Activated CD4-positive, alpha-beta T cell treated with anti-CD3 and anti-CD28 coated beads for 48 hours (primary cell): Measurements from ENCODE around the gene AMBRA1.
A peak's percentile ranks its signal among the peaks of the same experiment; 100 is the strongest.
"Not testable (repeated sequence)": the region's sequence is repeated elsewhere in the genome, so short reads cannot be mapped to it uniquely, and the experiment has no call there.

Experiments
- DNase-seq: peaks from one replicate; pipeline ENCODE4 v3.0.0-alpha.2; 2020

The AMBRA1 gene

DNA sequence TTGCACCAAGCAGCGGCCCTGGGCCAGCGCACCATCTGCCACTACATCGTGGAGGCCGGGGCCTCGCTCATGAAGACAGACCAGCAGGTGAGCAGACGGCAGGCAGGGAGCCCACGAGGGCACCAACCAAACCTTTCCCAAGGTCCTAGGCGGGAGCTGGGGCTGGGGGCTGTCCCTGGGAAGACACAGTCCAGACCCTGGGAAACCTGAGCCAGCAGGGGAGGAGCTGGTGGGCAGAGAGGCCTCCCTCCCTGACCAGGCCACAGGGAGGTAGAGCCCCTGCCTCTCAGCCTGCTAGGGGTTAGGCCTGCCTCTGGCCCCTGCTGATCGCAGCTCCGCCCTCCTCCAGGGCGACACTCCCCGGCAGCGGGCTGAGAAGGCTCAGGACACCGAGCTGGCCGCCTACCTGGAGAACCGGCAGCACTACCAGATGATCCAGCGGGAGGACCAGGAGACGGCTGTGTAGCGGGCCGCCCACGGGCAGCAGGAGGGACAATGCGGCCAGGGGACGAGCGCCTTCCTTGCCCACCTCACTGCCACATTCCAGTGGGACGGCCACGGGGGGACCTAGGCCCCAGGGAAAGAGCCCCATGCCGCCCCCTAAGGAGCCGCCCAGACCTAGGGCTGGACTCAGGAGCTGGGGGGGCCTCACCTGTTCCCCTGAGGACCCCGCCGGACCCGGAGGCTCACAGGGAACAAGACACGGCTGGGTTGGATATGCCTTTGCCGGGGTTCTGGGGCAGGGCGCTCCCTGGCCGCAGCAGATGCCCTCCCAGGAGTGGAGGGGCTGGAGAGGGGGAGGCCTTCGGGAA, 214.1 kb downstream of the AMBRA1 start:
- DNase-seq = not testable (repeated sequence)

- no peak for DNase-seq
Measured at GRCh38 chr11:46378811-46379481, 214.9 kb downstream of the AMBRA1 start.

- DNase-seq = no peak
Measured at GRCh38 chr11:46378296-46378695, 215.5 kb downstream of the AMBRA1 start.

- DNase-seq = no peak
Measured at GRCh38 chr11:46377831-46378230, 216.0 kb downstream of the AMBRA1 start.

GRCh38 chr11:46377290-46377689, 216.5 kb downstream of the AMBRA1 start:
- DNase-seq = no peak

DNA sequence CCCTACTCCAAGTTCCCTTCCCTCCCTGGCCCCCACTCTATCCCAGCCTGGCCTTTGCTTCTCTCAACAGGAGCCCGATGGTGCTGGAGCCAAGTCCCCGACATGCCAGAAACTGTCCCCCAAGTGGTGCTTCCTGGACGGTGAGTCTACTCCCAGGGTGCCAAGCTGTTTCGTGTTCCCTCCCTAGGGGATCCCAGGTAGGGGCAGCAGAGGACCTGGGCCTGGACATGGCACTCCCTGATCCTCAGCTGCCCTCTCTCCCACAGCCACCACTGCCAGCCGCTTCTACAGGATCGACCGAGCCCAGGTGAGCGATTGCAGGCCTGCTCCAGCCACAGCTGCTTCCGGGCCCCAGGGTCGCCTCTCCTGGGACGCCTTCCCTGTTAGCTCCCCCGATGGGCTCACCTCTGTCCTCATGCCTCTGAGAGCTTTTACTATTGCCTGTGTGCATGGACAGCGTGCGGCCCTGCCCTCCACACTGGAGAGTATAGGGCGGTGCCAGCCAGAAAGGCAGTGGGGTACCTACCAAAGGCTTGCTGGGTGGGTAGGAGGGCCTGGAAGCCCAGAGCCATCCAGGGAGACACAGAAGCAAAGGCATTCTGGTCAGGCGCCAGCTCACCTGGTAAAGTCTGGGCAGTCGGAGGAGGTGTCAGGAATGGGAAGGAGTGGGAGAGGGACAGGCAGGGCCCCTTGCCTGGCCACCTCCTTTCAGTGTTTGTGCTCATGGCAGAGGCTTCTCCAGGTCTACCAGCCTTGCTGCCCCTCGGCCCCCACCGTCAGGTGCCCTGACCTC, 217.4 kb downstream of the AMBRA1 start:
- DNase-seq = no peak

GRCh38 chr11:46375392-46376101, 218.3 kb downstream of the AMBRA1 start:
- no peak for DNase-seq

DNA sequence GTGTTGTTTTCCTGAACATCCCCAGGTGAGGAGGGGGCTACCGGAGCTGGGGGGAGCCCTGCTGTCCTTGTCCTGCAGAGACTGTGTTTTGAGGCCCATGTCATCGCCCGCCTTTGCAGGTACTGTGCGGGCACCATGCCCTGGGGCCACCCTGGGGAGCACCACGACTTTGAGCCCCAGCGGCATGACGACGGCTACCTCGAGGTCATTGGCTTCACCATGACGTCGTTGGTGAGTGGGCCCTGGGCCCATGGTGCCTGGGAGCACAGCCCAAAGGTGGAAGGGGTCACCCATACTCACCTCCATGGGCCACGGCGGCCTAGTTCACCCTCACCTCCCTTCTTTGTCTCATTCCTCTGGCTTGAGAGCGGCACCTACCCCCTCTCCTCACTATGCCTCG, 219.0 kb downstream of the AMBRA1 start:
- no peak for DNase-seq

- DNase-seq = no peak
Measured at GRCh38 chr11:46373787-46374740, 219.8 kb downstream of the AMBRA1 start.

GRCh38 chr11:46372501-46372900, 221.3 kb downstream of the AMBRA1 start:
- not testable (repeated sequence) for DNase-seq

DNA sequence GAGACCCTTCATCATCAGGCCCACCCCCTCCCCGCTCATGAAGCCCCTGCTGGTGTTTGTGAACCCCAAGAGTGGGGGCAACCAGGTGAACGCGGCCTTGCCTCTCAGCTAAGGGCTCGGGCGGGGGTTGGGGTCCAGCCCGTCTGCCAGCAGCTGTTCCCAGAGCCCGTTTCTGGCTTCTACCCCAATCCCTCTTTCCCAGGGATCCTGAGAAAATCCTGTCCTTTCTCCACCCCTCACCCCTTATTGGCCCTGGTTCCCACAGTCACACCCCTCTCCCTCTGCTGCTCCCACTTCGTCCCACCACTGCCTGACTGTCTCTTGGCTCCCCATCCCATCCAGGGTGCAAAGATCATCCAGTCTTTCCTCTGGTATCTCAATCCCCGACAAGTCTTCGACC, 221.7 kb downstream of the AMBRA1 start:
- no peak for DNase-seq

DNA sequence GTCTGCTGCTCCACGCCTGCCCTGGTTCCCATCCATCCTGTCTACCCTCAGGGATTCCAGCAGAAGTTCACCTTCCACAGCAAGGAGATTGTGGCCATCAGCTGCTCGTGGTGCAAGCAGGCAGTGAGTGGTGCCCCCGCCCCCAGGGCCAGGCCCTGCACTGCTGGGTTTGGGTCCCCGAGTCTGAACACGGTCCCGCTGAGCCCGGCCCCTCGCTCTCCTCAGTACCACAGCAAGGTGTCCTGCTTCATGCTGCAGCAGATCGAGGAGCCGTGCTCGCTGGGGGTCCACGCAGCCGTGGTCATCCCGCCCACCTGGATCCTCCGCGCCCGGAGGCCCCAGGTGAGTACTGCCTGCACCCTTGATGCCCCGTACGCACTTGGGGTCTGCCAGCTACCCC, 222.6 kb downstream of the AMBRA1 start:
- DNase-seq = not testable (repeated sequence)

DNA sequence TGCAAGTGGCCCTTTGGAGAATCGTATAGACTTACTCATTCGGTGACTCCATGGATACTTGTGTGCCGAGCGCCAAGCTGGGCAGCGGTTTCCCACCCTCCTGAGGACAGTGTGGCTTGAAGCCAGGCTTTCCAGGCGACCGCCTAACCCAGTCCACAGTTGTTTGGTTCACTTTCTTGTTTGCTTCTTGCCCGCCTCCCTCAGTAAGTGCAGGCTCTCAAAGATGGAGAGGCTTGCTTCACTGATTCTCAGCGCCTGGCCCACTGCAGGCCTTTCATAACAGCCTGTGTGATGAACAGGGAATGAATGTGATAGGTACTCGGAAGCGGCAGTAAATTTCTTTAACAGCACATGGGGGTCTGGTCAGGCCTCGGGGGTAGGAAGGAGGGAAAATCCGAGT, 223.6 kb downstream of the AMBRA1 start:
- DNase-seq = no peak

- peak; percentile 75 for DNase-seq
Measured at GRCh38 chr11:46369458-46370152, 224.2 kb downstream of the AMBRA1 start.

GRCh38 chr11:46367916-46368267, 225.9 kb downstream of the AMBRA1 start:
- DNase-seq = no peak

- peak; percentile 82 for DNase-seq
Measured at GRCh38 chr11:46367244-46367915, 226.4 kb downstream of the AMBRA1 start.

DNA sequence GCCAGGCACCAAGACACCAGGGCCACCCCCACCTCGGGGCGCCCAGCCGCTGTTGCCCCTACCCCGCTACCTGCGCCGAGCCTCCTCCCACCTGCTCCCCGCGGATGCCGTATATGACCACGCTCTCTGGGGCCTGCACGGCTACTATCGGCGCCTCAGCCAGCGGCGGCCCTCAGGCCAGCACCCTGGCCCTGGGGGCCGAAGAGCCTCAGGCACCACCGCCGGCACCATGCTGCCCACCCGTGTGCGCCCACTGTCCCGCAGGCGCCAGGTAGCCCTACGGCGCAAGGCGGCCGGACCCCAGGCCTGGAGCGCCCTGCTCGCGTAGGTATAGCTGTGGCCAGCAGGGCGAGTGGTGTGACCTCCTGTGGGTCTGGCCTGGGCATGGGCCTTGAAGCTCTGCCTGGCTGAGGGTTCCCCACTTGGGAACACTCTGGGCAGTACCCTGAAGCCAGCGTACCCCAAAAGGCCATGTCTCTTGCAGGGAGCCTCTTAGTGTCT, 227.1 kb downstream of the AMBRA1 start:
- no peak for DNase-seq

- no peak for DNase-seq
Measured at GRCh38 chr11:46366260-46366659, 227.6 kb downstream of the AMBRA1 start.

DNA sequence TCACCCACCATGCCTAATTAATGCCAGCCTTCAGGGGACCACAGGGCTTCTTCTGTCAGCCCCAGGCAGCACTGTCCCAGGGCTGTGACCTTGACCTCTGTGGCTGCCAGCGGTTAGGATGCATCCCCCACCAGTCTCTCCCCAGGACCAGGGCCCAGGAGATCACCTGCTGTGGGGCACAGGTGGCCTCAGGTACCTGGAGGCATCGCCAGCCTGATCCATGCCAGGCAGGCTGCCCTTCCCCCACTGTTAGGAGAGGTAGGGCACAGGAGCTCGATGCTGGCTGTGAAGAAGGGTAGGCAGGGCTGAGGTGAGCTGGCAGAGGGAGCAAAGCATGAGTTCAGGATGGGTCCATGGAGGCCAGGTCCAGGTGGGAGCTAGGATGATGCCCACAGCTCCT, 229.0 kb downstream of the AMBRA1 start:
- no peak for DNase-seq

- DNase-seq = no peak
Measured at GRCh38 chr11:46364056-46364455, 229.8 kb downstream of the AMBRA1 start.
